Measurements from ENCODE around the gene HECTD1.

The HECTD1 gene

DNA sequence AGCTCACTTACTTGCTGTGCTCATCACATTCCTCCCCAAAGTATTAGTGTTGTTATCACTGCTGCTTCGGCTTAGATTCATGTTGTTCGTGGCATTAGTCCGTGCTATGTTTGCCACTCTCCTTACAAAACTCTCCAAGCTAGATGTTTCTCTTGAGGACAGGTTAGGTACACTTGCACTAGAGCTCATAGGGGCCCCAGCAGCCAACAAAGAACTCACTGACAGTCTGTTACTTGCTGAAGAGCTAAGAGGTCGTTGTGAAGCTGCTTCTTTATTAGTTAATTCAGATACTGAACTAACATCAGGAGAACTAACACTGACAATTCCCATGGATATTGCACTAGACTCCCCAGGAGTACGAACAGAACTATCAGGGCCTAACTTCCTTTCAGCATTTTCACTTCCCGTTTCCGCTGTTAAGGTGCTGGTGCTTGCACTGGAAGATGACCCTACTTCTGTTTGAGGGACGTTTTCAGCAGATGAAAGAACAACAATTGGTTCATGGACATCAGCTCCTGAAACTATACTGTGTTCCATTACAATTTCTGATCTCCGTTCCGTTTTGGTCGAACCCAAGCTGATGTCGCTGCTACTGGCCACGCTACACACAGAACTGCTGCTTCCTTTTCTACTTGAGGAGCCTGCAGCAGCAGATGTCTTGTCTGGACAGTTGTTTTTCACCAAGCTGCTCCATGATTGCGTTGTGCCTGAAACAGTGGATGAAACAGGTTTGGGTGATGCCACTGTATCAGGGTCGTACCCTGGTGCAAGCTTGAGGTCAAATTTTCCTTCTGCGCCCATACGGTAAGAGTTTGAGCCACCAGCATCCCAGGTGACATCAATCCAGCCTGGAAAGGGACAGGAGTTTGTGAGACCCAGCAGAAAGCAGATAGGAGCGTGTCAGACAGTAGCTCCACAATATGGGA is 78.7 kb downstream of the HECTD1 start:
- TF ChIP-seq, protein P1, sequence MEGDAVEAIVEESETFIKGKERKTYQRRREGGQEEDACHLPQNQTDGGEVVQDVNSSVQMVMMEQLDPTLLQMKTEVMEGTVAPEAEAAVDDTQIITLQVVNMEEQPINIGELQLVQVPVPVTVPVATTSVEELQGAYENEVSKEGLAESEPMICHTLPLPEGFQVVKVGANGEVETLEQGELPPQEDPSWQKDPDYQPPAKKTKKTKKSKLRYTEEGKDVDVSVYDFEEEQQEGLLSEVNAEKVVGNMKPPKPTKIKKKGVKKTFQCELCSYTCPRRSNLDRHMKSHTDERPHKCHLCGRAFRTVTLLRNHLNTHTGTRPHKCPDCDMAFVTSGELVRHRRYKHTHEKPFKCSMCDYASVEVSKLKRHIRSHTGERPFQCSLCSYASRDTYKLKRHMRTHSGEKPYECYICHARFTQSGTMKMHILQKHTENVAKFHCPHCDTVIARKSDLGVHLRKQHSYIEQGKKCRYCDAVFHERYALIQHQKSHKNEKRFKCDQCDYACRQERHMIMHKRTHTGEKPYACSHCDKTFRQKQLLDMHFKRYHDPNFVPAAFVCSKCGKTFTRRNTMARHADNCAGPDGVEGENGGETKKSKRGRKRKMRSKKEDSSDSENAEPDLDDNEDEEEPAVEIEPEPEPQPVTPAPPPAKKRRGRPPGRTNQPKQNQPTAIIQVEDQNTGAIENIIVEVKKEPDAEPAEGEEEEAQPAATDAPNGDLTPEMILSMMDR (IDR thresholded peaks at IDR 0.05; ENCODE audit: low read depth, low read length), result no peak
- H3K36me3 ChIP-seq, result peaks cover 53% of the 10 kb centered on the region
- DNase-seq, result no peak
- no peaks in the 10 kb centered on the region for H3K27me3 ChIP-seq
- H3K4me3 ChIP-seq (ENCODE audit: low read depth, low read length), result no peak overlapping the region
- H3K4me1 ChIP-seq, result no peaks in the 10 kb centered on the region
- no peaks in the 10 kb centered on the region for H3K9me3 ChIP-seq

DNA sequence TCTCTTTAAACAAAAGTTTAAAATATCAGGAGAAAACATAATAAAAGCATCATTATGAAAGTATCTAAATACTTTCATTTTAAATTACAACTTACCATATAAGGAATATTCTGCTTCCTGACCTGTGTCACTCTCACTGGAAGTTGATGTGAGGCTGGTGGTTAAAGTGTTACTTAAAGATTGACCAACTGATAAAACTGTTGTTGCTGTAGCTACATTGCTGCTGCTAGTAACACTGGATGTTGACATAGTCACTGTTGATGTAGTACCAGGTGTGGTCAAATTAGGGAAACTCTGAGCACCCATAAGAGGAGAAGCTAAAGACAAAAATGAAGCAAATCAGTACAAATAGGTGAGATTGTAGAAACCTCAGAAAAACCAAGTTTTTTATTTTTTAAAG is 79.9 kb downstream of the HECTD1 start:
- Histone ChIP-seq H3K27me3 (no peaks in the 10 kb centered on the region), H3K36me3 (peaks cover 53% of the 10 kb centered on the region), H3K4me3 (ENCODE audit: low read depth, low read length) (no peak overlapping the region), H3K4me1 (no peaks in the 10 kb centered on the region), H3K9me3 (no peaks in the 10 kb centered on the region)
- DNase-seq, result no peak
- TF ChIP-seq, protein P1 (IDR thresholded peaks at IDR 0.05; ENCODE audit: low read depth, low read length), result no peak

GRCh38 chr14:31126680-31127079 is 80.9 kb downstream of the HECTD1 start:
- peaks cover 59% of the 10 kb centered on the region for H3K36me3 ChIP-seq

GRCh38 chr14:31125231-31125630 is 82.4 kb downstream of the HECTD1 start:
- no peak overlapping the region for H3K4me3 ChIP-seq (ENCODE audit: low read depth, low read length)
- H3K4me1 ChIP-seq, result no peaks in the 10 kb centered on the region
- H3K36me3 ChIP-seq, result peaks cover 70% of the 10 kb centered on the region
- TF ChIP-seq, protein P1 (IDR thresholded peaks at IDR 0.05; ENCODE audit: low read depth, low read length), result no peak
- DNase-seq, result no peak
- H3K27me3 ChIP-seq, result no peaks in the 10 kb centered on the region
- H3K9me3 ChIP-seq, result no peaks in the 10 kb centered on the region

More at GRCh38 chr14:31126680-31127079, 80.9 kb downstream of the HECTD1 start:
- TF ChIP-seq, protein P1 (IDR thresholded peaks at IDR 0.05; ENCODE audit: low read depth, low read length), result no peak
- Histone ChIP-seq H3K4me1 (no peaks in the 10 kb centered on the region), H3K27me3 (no peaks in the 10 kb centered on the region), H3K9me3 (no peaks in the 10 kb centered on the region), H3K4me3 (ENCODE audit: low read depth, low read length) (no peak overlapping the region)
- no peak for DNase-seq

GRCh38 chr14:31124197-31124596 is 83.4 kb downstream of the HECTD1 start:
- TF ChIP-seq, protein P1 (IDR thresholded peaks at IDR 0.05; ENCODE audit: low read depth, low read length), result no peak
- no peaks in the 10 kb centered on the region for H3K27me3 ChIP-seq
- peaks cover 70% of the 10 kb centered on the region for H3K36me3 ChIP-seq
- no peaks in the 10 kb centered on the region for H3K4me1 ChIP-seq
- H3K9me3 ChIP-seq, result no peaks in the 10 kb centered on the region
- DNase-seq, result no peak
- no peak overlapping the region for H3K4me3 ChIP-seq (ENCODE audit: low read depth, low read length)

- DNase-seq, result no peak
- no peak overlapping the region for H3K4me3 ChIP-seq (ENCODE audit: low read depth, low read length)
- H3K4me1 ChIP-seq, result no peaks in the 10 kb centered on the region
- H3K36me3 ChIP-seq, result peaks cover 70% of the 10 kb centered on the region
- TF ChIP-seq, protein P1 (IDR thresholded peaks at IDR 0.05; ENCODE audit: low read depth, low read length), result no peak
- no peaks in the 10 kb centered on the region for H3K9me3 ChIP-seq
- H3K27me3 ChIP-seq, result no peaks in the 10 kb centered on the region
Measured at GRCh38 chr14:31122921-31123320, 84.7 kb downstream of the HECTD1 start.
